ENCODE results near the gene KDM2B.

- TF ChIP-seq CTCF (IDR thresholded peaks at IDR 0.05; ENCODE audit: low read depth, low read length) (no peak), EZH2phosphoT487 (IDR thresholded peaks at IDR 0.05; ENCODE audit: low read depth) (no peak)
Measured at GRCh38 chr12:121391619-121392324, 189.1 kb downstream of the KDM2B start.

Measured in OCI-LY3 (cell line).